CD4-positive, alpha-beta T cell treated with Interleukin-15 for 4 hours (primary cell): Measurements from ENCODE around the gene NEURL2.
"Not testable (repeated sequence)": the region's sequence is repeated elsewhere in the genome, so short reads cannot be mapped to it uniquely, and the experiment has no call there.

Experiments used
- DNase-seq: peaks from one replicate; pipeline ENCODE4 v3.0.0-alpha.2; 2020; ENCODE audit warnings: low spot score

NEURL2 gene

DNA sequence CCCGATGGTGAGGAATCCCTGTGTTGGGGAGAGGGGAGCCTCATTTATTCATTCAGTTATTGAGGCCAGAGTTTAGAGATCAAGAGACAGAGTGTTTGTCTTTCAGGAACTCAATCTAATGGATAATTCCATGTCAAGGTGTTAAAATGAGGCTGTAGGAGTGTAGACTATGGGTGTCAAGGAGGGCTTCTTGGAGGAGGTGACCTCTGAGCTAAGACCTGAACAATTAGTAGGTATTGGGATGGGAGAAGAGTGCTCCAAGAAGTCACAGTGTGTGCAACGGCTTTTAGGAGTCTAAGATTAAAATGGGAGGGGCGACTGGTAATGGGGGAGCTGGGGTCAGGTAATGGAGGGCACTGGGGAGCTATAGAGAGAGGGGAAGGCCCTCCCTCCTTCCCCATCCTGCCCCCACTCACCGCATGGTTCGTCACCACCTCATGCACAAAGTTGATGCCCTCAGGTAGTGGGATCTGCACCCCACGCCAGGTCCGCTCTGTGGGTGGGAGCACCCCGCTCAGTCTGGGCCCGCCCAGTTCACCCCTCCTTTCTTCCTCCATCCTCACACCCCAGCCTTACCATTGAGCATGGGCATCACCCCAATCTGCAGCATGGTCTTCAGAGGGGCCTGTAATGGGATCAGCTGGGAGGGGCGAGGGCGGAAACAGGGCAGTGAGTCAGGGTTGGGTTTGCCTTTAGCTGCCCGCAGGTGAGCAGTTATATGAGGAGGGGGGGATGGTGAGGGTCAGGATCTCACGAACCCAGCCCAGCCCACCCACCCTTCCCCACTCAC is 8.2 kb upstream of the NEURL2 start:
- DNase-seq: no peak

DNA sequence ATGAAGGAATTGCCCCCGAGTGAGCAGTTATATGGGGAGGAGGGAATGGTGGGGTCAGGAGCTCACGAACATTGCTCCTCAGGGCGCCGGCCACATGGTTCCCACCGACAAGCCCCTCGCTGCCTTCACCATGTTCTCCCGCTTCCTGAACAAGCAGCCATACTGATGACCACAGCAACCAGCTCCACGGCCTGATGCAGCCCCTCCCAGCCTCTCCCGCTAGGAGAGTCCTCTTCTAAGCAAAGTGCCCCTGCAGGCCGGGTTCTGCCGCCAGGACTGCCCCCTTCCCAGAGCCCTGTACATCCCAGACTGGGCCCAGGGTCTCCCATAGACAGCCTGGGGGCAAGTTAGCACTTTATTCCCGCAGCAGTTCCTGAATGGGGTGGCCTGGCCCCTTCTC is 7.3 kb upstream of the NEURL2 start:
- no peak for DNase-seq

DNA sequence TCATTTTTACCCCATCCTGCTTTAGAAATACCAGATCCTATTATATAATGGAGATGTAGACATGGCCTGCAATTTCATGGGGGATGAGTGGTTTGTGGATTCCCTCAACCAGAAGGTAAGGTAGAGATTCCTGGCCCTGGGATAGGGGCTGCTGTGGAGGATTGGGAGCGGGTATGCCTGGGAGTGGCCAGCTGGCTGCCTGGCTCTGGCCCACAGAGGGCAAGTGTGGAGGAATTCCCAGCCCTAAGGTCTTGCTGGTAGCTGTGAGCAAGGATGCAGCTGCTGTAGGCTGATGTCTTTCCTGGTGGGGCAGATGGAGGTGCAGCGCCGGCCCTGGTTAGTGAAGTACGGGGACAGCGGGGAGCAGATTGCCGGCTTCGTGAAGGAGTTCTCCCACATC is 6.7 kb upstream of the NEURL2 start:
- no peak for DNase-seq

DNA sequence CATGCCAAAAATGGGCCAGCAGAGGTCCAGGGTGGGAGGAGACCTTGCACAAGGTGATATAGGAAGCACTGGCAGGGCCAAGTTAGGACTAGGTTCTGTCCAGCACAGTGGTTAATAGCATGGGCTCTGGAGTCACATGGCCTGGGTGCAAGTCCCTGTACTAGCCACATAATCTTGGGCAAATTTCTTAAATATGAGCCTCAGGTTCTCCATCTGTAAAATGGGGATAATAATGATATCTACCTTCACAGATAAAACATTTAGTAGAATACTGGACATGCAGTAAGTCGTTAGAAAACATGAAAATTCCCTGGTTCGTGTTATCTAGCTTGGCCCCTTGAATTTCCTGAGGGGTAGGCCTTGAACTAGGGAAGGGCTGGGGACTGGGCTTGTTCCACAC is 6.3 kb upstream of the NEURL2 start:
- DNase-seq: no peak

DNA sequence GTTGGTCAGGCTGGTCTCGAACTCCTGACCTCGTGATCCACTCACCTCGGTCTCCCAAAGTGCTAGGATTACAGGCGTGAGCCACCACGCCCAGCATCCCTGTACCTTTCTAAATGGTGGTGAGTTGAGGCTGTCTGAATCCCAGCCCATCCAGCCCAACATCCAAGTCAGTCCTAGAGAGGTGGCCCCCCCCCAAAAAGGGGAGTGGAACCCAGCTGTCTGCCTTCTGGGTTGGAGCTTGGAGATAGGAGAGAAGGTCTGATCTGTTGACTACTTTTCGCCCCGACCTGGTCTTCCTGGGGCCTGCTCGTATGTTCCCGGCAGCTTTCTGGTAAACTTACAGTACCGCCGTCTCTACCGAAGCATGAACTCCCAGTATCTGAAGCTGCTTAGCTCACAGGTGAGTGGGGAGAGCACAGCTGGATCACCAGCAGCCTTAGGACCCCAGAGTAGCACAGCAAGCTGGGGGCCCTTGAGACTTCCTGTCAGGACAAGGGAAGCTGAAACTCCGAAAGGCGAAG is 5.7 kb upstream of the NEURL2 start:
- DNase-seq: no peak

DNA sequence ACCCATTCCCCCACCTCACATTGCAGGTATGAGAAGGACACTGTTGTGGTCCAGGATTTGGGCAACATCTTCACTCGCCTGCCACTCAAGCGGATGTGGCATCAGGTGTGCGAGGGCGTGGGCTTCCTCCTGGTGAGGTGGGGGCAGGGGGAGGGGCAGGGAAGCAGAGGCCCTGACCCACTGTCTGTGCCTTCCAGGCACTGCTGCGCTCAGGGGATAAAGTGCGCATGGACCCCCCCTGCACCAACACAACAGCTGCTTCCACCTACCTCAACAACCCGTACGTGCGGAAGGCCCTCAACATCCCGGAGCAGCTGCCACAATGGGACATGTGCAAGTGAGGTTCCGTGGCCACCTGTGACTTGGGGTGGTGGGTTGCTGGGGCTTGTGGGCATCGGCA is 3.8 kb upstream of the NEURL2 start:
- DNase-seq: no peak

DNA sequence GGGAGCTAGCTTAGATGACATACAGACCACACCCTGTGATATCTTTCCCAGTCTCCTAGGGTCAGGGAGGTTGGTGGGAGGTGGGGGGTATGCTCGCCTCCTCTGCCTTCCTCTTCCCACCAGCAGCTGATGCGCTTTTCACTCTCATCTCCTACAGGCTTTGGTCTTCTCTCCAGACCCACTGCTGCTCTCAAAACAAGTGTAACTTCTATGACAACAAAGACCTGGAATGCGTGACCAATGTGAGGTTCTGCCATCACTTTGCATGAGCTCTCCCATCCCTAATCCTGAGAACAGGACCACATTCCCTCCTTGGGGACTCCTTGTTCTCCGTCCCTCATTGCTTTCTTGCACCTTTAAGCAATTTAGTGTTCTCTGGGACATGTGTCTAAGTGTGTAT is 2.8 kb upstream of the NEURL2 start:
- no peak for DNase-seq

DNA sequence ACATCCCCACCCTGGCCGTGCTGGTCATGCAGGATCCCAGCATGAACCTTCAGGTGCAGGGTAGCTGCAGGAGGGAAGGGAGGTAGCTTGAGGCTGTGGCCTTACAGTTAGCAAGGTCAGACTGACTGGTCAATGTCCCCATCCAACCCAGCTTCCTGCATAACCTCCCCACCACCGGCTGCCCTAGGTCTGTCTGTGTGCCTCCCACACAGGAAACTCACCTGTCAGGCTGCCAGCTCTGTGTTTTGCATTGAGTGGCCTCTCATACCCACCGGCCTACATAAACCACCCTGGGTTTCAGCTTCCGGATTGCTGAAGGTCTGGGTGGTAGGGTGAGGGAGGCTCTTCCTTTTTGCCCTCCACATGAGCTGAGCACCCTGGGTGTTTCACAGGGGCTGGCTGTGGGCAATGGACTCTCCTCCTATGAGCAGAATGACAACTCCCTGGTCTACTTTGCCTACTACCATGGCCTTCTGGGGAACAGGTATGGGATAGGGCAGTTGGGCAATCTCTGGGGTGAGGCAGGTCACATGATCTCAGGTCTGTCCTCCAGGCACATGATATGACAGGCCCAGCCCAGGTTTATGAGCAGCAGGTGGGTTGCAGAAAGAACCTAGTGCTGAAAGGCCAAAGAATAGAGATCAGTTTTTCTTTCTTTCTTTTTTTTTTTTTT is 2.0 kb upstream of the NEURL2 start:
- DNase-seq: peak; percentile 20

DNA sequence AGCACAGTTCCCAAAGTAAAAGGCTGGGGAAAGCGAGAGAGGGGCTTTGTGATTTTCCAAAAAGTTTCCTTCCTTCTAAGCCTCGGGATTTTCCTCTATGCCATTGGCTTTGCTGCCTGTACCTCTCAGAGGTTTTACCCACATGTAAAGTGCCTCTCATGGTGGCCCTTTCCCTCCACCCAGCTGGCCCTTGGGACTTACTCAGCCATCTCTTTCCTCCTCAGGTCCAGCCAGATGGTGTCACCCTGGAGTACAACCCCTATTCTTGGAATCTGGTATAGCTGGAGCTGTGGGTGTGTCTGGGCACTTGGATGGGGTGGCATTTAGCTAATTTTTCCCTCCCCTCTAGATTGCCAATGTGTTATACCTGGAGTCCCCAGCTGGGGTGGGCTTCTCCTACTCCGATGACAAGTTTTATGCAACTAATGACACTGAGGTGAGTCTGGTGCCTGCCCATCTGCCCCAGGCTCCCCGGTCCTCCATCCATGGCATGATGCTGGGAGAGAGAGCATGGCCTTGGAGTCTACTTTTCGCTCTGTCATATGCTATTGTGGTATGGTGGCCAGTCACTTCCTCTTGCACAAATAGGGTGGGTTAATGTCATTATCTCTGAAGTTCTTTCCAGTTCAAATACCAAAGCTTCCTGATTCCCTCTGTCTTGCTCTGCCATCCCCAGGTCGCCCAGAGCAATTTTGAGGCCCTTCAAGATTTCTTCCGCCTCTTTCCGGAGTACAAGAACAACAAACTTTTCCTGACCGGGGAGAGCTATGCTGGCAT is 1.2 kb upstream of the NEURL2 start:
- DNase-seq: no peak

DNA sequence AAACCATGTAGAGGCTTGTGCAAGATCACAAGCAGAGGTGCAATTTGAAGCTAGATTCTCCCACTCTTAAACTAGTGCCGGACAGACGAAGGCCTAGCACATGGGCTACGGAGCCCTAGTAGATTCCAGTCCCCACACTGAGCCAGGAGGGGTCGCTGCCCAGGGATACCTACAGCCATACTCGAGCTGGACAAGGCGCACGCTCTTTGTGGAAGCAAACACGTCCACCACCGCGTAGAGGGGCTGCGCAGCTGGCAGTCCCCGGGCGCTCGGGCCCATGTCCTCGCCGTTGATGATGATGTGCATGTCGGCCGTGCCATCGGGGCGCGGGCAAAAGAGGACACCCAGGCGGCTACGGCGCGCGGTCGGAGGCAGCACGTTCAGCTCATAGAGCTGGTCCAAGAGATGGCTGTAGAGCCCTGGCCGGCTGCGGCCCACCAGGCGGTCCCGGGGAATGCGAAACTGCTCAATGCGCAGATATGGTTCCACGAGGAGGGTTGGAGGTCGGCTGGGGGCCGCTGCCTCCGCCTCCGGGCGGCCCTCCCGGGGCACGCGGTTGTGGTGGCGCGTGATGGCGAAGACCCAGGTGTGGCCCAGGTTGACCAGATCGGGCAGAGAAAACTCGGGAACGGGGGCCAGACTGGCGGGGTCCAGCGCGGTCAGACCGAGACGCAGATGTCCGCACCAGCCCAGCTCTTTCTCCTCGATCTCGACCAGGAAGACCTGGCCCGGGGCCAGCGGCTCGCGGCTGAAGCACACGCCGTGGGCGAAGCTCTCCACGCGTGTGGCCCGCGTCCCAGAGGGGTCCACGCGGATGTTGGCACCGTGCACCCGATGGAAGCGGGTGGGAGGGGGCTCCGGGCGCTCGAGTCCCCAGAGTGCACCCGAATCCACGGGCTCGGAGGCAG is 677 bp downstream of the NEURL2 start:
- DNase-seq: peak; percentile 36

DNA sequence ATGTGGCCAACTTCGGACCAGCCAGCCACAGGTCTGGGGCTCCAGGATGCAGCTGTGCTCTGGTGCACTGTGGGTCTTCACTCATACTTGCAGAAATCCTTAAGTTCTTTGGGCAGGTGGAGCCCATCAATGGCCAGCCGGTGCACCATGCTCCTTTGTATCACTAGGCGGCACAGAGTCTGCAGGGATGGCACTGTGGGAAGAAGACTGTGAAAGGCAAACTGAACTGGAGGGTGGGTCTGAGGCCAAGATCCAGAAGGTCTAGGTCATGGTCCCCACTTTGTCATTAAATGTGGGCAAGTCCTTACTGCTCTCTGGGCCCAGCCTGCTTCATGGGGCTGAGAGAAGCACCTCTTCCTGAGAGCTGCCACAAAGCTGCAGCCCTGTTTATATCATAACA is 2.3 kb downstream of the NEURL2 start:
- DNase-seq: no peak

DNA sequence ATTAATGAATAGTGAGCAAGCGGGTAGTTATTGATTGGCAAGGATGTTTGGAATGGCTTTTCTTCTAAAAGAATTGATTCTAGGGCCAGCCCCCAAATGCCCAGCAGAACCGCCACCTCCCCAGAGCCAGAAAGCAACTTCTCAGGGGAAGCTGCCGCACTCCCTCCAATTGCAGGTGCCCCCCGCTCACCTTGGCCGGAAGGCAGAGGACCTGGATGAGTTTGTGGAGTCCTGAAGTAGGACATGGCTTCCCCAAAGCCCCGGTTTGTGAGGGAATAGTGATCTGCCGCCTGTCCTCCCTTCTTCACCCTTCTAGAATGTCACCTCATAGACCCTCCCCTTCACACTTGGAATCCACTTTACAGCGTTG is 3.7 kb downstream of the NEURL2 start, which contains the start of gene SPATA25:
Gene SPATA25, minus strand, starts transcription at position 277 of the 370 bp plus-strand sequence. Its CDS starts 32 bp downstream, at position 245.
- DNase-seq: no peak

DNA sequence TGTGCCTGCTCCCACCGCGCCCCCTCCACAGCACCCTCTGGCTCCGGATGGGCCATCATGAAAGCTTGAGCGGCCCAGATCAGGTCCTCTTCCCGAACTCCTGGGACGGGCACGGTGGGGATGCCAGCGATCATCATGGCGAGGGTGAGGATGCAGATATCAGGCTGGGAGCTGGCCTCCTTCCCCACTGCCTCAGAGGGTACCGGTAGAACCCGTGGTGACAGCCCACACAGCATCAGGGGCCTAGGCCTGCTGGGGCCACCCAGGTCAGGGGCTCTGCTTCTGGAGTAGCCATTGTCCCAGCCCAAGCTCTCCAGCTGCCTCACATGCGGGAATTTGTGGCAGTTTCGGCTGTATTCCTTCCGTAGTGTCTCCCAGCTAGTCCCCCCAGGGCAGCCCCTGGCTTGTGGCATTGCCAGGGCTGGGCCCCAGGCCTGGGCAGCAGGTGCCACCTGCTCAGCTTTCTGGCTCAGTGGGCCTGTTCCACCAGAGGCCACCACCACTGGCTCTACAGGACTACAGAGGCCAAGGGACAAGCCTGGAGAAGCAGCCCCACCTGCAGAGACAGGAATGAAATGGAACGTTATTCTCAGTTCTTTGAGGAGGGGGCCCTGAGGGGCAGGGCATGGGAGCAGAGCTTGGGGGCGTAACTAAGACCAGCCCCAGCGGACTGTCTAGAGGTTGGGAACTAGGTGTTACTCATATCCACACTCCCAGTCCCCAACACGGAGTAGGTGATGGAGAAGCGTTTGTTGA is 4.2 kb downstream of the NEURL2 start:
- DNase-seq: no peak

DNA sequence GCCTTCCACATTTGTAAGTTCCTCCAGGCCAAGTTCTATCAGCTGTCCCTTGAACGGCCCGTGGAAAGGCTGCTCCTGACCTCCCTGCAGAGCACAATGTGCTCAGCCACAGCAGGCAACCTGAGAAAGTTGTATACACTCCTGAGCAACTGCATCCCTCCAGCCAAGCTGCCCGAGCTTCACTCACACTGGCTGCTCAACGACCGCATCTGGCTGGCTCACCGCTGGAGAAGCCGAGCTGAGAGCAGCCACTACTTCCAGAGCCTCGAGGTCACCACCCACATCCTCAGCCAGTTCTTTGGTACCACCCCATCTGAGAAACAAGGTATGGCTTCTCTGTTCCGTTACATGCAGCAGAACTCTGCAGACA is 7.9 kb downstream of the NEURL2 start:
- no peak for DNase-seq

DNA sequence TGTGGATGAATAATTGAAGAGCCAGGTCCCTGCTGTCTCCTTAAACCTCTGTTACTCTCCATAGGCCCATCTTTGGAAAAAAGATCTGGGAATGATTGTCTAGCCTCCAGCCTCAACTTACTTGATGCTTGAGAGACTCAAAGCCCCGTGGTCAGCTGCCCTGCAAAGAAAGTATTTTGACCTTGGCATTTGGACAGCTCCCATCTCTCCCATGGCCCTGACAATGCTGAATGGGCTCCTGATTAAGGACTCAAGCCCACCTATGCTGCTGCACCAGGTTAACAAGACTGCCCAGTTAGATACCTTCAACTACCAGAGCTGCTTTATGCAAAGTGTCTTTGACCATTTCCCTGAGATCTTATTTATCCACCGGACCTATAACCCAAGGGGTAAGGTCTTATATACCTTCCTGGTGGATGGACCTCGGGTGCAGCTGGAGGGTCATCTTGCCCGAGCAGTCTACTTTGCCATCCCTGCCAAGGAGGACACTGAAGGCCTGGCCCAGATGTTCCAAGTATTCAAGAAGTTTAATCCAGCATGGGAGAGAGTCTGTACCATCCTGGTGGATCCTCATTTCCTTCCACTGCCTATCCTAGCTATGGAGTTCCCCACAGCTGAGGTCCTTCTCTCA is 8.4 kb downstream of the NEURL2 start:
- DNase-seq: no peak

DNA sequence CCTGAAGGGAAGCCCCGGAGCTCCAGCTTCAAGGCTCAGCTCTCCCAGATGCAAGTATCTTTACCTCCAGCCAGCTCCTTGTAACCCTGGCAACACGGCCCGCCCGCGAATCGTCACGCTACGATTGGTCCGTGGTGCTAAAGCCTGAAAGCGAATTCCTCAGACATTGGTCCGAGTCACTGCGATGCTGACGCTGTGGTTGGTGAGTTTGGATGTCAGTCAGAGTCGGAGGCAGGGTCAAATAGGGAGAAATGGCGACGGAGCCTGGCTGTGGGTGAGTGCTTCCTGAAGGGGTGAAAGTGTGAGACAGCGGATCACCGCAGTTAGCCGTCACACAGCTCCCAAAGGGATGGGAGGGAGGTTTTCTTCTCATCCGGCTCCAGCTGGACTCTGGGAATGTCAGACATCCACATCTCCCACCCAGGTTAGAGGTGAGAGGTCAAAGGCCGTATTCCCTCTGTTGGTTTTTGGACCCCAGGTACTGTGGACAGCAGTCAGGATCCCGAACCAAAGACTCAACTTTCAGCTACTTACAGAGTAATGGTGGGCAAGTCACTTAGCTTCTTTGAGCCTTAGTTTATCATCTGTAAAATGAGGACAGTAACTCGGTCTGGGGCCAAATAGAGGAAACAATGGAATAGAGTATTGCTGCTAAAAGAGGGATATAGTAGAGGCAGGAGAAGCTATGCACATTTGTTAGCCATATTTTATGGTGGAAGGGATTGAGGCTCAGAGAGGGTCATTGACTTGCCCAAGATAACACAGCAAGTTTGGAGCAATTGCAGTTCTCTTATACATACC is 9.8 kb downstream of the NEURL2 start, which contains the start of gene ZSWIM1:
Gene ZSWIM1, plus strand, starts transcription at position 240 of the 801 bp plus-strand sequence. CDS start 1,366 bp downstream, outside the sequence.
- DNase-seq: peak; percentile 99

DNA sequence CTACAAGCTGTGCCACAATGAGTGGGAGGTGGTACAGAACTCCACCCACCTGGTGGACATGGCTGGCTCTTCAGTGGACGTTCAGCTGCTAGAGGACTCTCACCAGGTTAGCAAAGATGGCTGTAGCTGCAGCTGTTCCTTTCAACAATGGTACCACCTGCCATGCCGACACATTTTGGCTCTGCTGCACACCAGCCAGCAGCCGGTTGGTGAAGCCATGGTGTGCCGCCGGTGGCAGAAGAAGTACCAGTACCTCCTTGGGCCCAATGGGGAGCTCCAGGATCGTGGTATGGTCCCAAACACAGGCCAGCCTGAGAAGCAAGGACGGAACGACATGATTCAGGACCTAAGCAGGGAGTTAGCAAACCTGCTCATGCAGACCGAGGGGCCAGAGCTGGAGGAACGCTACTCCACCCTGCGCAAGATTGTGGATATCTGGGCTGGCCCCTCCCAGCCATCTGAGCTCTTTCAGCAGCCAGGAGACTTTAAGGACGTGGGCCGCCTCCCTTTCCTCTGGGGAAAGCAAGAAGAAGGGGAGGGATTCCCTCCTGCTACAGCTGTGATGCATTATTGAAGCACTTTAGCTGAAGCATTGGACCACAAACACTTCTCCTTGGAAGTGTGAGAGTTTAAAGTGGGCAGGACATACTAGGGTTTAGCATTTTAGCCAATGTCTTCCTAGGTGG is 12.8 kb downstream of the NEURL2 start:
- no peak for DNase-seq

DNA sequence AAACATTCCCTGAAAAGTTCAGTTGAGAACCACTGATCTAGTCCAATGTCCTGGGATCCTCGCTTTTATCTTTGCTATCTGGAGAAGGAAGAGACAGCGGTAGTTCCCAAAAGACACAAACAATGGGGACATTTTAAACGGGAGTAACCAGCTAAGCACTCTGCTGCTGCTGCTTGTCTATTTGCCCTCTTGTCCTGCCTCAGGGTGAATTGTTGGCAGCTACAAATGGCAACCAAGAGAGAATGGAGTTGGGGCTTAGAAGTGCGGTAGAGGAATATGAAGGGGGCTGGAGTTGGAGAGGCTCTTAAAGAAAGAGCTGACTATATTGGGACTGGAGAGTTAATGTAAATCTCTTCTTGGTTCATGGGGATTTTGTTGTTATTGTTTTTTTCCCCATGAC is 16.4 kb downstream of the NEURL2 start:
- DNase-seq: no peak

DNA sequence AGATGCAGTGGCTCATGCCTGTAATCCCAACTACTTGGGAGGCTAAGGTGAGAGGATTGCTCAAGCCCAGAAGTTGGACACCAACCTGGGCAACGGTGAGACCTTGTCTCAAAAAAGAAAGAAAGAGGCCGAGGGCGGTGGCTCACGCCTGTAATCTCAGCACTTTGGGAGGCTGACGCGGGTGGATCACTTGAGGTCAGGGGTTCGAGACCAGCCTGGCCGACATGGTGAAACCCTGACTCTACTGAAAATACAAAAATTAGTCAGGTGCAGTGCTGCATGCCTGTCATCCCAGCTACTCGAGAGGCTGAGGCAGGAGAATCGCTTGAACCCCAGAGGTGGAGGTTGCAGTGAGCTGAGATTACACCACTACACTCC is 16.9 kb downstream of the NEURL2 start:
- not testable (repeated sequence) for DNase-seq
